ENCODE results near the gene CTDSPL2. TPM values are rescaled to one million over a fixed set of nuclear protein-coding genes. Genes with fewer than 3 reads are reported as not detected.

The CTDSPL2 gene
- total and polyA plus RNA-seq, 2 of the 4 experiments (the other 2 are of a cell fraction) = 17.3 to 47.3 TPM

- Histone ChIP-seq H3K27me3 (ENCODE audit: control insufficient read depth, insufficient read depth, low read length) (no peaks in the 10 kb centered on the region), H3K56ac (ENCODE audit: extremely low read depth, insufficient read depth, low read length) (no peak overlapping the region), H3K79me1 (ENCODE audit: low read depth in 1 of 2, low read length in 2 of 2) (peaks cover 28 to 37% of the 10 kb centered on the region in 2 experiments), H2BK5ac (ENCODE audit: low read depth, low read length, poor library complexity, severe bottlenecking) (no peak overlapping the region), H4K5ac (ENCODE audit: low read depth, low read length) (no peak overlapping the region), H3K27ac (ENCODE audit: insufficient read depth, low read length) (no peak overlapping the region), H2BK15ac (ENCODE audit: low read depth, low read length) (no peak overlapping the region), H3K9ac (ENCODE audit: low read depth, low read length) (no peak overlapping the region), H3K9me3 (ENCODE audit: control insufficient read depth, insufficient read depth, low read length) (no peaks in the 10 kb centered on the region), H4K91ac (ENCODE audit: insufficient read depth, low read depth, low read length) (no peak overlapping the region), H3K4me3 (ENCODE audit: insufficient read depth, low read depth, low read length) (no peak overlapping the region), H3K23ac (ENCODE audit: low read depth, low read length) (no peak overlapping the region), H3K36me3 (ENCODE audit: control insufficient read depth, insufficient read depth, low read length) (peaks cover 10% of the 10 kb centered on the region), H3K4me1 (ENCODE audit: control insufficient read depth, insufficient read depth, low read length) (no peaks in the 10 kb centered on the region; the same call in none of the 2 replicates), H3K9me1 (ENCODE audit: insufficient read depth, low read length) (no peaks in the 10 kb centered on the region), H3K14ac (replicated peaks; ENCODE audit: low read depth, low read length) (no peak overlapping the region), H3K4ac (ENCODE audit: low read depth, low read length) (no peak overlapping the region), H2AK9ac (replicated peaks; ENCODE audit: low read depth, low read length, poor library complexity) (no peak overlapping the region), H2BK20ac (ENCODE audit: low read depth, low read length) (no peak overlapping the region), H3K18ac (ENCODE audit: low read depth, low read length) (no peak overlapping the region), H2BK120ac (ENCODE audit: low read depth, low read length) (no peak overlapping the region), H4K20me1 (ENCODE audit: insufficient read depth, low read length) (peaks cover 2% of the 10 kb centered on the region; the same call in 1 of the 2 replicates), H2AK5ac (ENCODE audit: low read depth, low read length) (no peak overlapping the region), H3K4me2 (ENCODE audit: low read depth, low read length) (no peak overlapping the region), H4K8ac (ENCODE audit: low read depth in 2 of 2, low read length in 2 of 2) (no peak overlapping the region), H2AFZ (replicated peaks; ENCODE audit: low read length, poor library complexity) (no peak overlapping the region)
- no CpG with 5 or more reads among the region's 8 CpGs for WGBS, 2 experiments (ENCODE audit: extremely low coverage in 2 of 2, insufficient read length in 1 of 2)
- intact Hi-C loops (cut with micrococcal nuclease) (loop anchor here (10.0 kb wide), 1 partner anchor 141 kb away; no protein-coding TSS in a partner anchor), in situ Hi-C loops (cut with MboI; ENCODE audit: low sequenced_read_pairs) (no loop called here), dilution Hi-C loops (cut with HindIII; ENCODE audit: low sequenced_read_pairs, unreplicated experiment) (no loop called here)
- ChIA-PET CTCF (no interaction called here), POLR2A (ENCODE audit: unreplicated experiment) (no interaction called here)
- no TSS peak for BruUV-seq (replicated peaks)
- ATAC-seq (ENCODE audit: low read depth) (no peak), DNase-seq (no peak)
- TF ChIP-seq CTCF (conservative IDR thresholded peaks at IDR 0.05; ENCODE audit: low read depth, low read length) (no peak), RAD21 (IDR thresholded peaks at IDR 0.05; ENCODE audit: low read length) (no peak), ELK1 (IDR thresholded peaks at IDR 0.05; ENCODE audit: borderline replicate concordance, low read depth, low read length) (no peak), POLR2A (IDR thresholded peaks at IDR 0.05; ENCODE audit: low read depth, low read length) (no peak), SMC3 (IDR thresholded peaks at IDR 0.05; ENCODE audit: low read depth, low read length) (no peak), RCOR1 (IDR thresholded peaks at IDR 0.05; ENCODE audit: insufficient replicate concordance, low read length) (no peak), FOS (IDR thresholded peaks at IDR 0.05; ENCODE audit: low read depth, low read length) (no peak), MXI1 (IDR thresholded peaks at IDR 0.05; ENCODE audit: borderline replicate concordance, low read depth, low read length) (no peak), BHLHE40 (IDR thresholded peaks at IDR 0.05; ENCODE audit: low read depth, low read length) (no peak), NFE2L2 (IDR thresholded peaks at IDR 0.05; ENCODE audit: low read depth, low read length) (no peak), CEBPB (IDR thresholded peaks at IDR 0.05; ENCODE audit: low read depth, low read length) (no peak), CHD1 (IDR thresholded peaks at IDR 0.05; ENCODE audit: low read depth, low read length) (no peak), RFX5 (IDR thresholded peaks at IDR 0.05; ENCODE audit: low read depth, low read length) (no peak), MAZ (IDR thresholded peaks at IDR 0.05; ENCODE audit: borderline replicate concordance, low read depth, low read length) (no peak), MAFK (IDR thresholded peaks at IDR 0.05; ENCODE audit: low read depth, low read length) (no peak)
- TF ChIP-seq, protein P1, sequence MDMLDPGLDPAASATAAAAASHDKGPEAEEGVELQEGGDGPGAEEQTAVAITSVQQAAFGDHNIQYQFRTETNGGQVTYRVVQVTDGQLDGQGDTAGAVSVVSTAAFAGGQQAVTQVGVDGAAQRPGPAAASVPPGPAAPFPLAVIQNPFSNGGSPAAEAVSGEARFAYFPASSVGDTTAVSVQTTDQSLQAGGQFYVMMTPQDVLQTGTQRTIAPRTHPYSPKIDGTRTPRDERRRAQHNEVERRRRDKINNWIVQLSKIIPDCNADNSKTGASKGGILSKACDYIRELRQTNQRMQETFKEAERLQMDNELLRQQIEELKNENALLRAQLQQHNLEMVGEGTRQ (IDR thresholded peaks at IDR 0.05; ENCODE audit: low read depth, low read length) = no peak
These were observed 68.1 kb downstream of the CTDSPL2 start for GRCh38 chr15:44495562-44495961.

Measured in IMR-90 (cell line).